H9 (cell line): ENCODE data around the gene EXOG. TPM values are rescaled to one million over a fixed set of nuclear protein-coding genes. Genes with fewer than 3 reads are reported as not detected.

Source experiments
- DNase-seq: peaks from one replicate; pipeline ENCODE4 v3.0.0-alpha.2; 2017
- H2AFZ ChIP-seq: one replicate; pipeline ENCODE4 v1.6.1; 2013; ENCODE audit warnings: mild to moderate bottlenecking, low read length, control low read depth, moderate library complexity
- H2AK5ac ChIP-seq: 2 replicates; pipeline ENCODE4 v1.6.1; 2013; ENCODE audit warnings: low read length, control low read depth, mixed read lengths; ENCODE audit not compliant: insufficient read length
- H2BK120ac ChIP-seq: one replicate; pipeline ENCODE4 v1.6.1; 2013; ENCODE audit warnings: low read depth, mild to moderate bottlenecking, low read length, control low read depth, inconsistent platforms; ENCODE audit not compliant: poor library complexity, severe bottlenecking
- H2BK12ac ChIP-seq: 2 replicates; pipeline ENCODE4 v1.6.1; 2013; ENCODE audit warnings: low read length, control low read depth, mixed read lengths, low read depth; ENCODE audit not compliant: insufficient read length
- H2BK15ac ChIP-seq: 2 replicates; pipeline ENCODE4 v1.6.1; 2013; ENCODE audit warnings: low read depth, low read length, control low read depth
- H2BK20ac ChIP-seq: one replicate; pipeline ENCODE4 v1.6.1; 2013; ENCODE audit warnings: low read depth, mild to moderate bottlenecking, low read length, control low read depth, inconsistent platforms; ENCODE audit not compliant: poor library complexity, severe bottlenecking
- H2BK5ac ChIP-seq: 2 replicates; pipeline ENCODE4 v1.6.1; 2013; ENCODE audit warnings: low read length, control low read depth, mixed read lengths; ENCODE audit not compliant: insufficient read length
- H3K14ac ChIP-seq: 2 replicates; pipeline ENCODE4 v1.6.1; 2013; ENCODE audit warnings: low read length, control low read depth; ENCODE audit not compliant: insufficient read depth
- H3K18ac ChIP-seq: 2 replicates; pipeline ENCODE4 v1.6.1; 2013; ENCODE audit warnings: low read depth, mild to moderate bottlenecking, mixed read lengths, low read length, control low read depth; ENCODE audit not compliant: insufficient read length
- H3K23ac ChIP-seq: 2 replicates; pipeline ENCODE4 v1.6.1; 2013; ENCODE audit warnings: low read length, control low read depth, mixed read lengths, low read depth; ENCODE audit not compliant: insufficient read length
- H3K23me2 ChIP-seq: 2 replicates; pipeline ENCODE4 v1.6.1; 2013; ENCODE audit warnings: low read depth, mild to moderate bottlenecking, mixed read lengths, low read length, control low read depth; ENCODE audit not compliant: insufficient read length, poor library complexity, severe bottlenecking
- H3K27ac ChIP-seq: 2 replicates; pipeline ENCODE4 v1.5.1; 2013; ENCODE audit warnings: low read length, control low read depth, mixed read lengths, low read depth; ENCODE audit not compliant: insufficient read length
- H3K27me3 ChIP-seq: 2 replicates; pipeline ENCODE4 v1.6.1; 2013; ENCODE audit warnings: low read length, control low read depth, inconsistent platforms; ENCODE audit not compliant: insufficient read depth
- H3K4ac ChIP-seq: 2 replicates; pipeline ENCODE4 v1.6.1; 2013; ENCODE audit warnings: low read depth, mild to moderate bottlenecking, control low read depth, inconsistent platforms, low read length, moderate library complexity
- H3K4me1 ChIP-seq: 2 replicates; pipeline ENCODE4 v1.6.1; 2013; ENCODE audit warnings: low read length, control low read depth, inconsistent platforms; ENCODE audit not compliant: insufficient read depth
- H3K4me2 ChIP-seq: 2 replicates; pipeline ENCODE4 v1.6.1; 2013; ENCODE audit warnings: low read length, control low read depth, mixed read lengths; ENCODE audit not compliant: insufficient read length, insufficient read depth
- H3K56ac ChIP-seq: 2 replicates; pipeline ENCODE4 v1.6.1; 2013; ENCODE audit warnings: low read depth, mild to moderate bottlenecking, mixed read lengths, low read length, control low read depth; ENCODE audit not compliant: insufficient read length
- H3K79me1 ChIP-seq: 2 replicates; pipeline ENCODE4 v1.6.1; 2013; ENCODE audit warnings: low read depth, mild to moderate bottlenecking, moderate library complexity, low read length, control low read depth, inconsistent platforms; ENCODE audit not compliant: insufficient read depth, poor library complexity, severe bottlenecking
- H3K79me2 ChIP-seq: 2 replicates; pipeline ENCODE4 v1.6.1; 2013; ENCODE audit warnings: low read length, control low read depth, inconsistent platforms; ENCODE audit not compliant: insufficient read depth
- H3K9ac ChIP-seq: 2 replicates; pipeline ENCODE4 v1.6.1; 2013; ENCODE audit warnings: low read length, control low read depth, mixed read lengths; ENCODE audit not compliant: insufficient read length; ENCODE audit errors: extremely low read depth
- H3K9me3 ChIP-seq: one replicate; pipeline ENCODE4 v1.6.1; 2013; ENCODE audit warnings: low read depth, low read length, inconsistent platforms; ENCODE audit not compliant: control insufficient read depth
- H3T11ph ChIP-seq: one replicate; pipeline ENCODE4 v1.6.1; 2013; ENCODE audit warnings: mild to moderate bottlenecking, low read length, control low read depth, inconsistent platforms
- H4K20me1 ChIP-seq: one replicate; pipeline ENCODE4 v1.6.1; 2013; ENCODE audit not compliant: control insufficient read depth, insufficient read length, insufficient read depth
- H4K5ac ChIP-seq: 2 replicates; pipeline ENCODE4 v1.6.1; 2013; ENCODE audit warnings: low read depth, mild to moderate bottlenecking, mixed read lengths, low read length, control low read depth; ENCODE audit not compliant: insufficient read length
- H4K8ac ChIP-seq: replicated peaks from 2 replicates; pipeline ENCODE4 v1.6.1; 2013; ENCODE audit warnings: low read length, control low read depth, mixed read lengths, low read depth; ENCODE audit not compliant: insufficient read length
- H4K91ac ChIP-seq: 2 replicates; pipeline ENCODE4 v1.6.1; 2013; ENCODE audit warnings: low read depth, mild to moderate bottlenecking, moderate library complexity, mixed read lengths, low read length, control low read depth; ENCODE audit not compliant: insufficient read length
- H3K27ac Mint-ChIP-seq, 3 experiments: 2 replicates in 2 of 3; 3 replicates in 1 of 3; pipeline ENCODE4 v1.8.0; 2020 to 2021; ENCODE audit warnings: mixed read lengths in 3 of 3, mild to moderate bottlenecking in 1 of 3, moderate library complexity in 1 of 3
- H3K27me3 Mint-ChIP-seq: 2 replicates; pipeline ENCODE4 v1.8.0; 2021; ENCODE audit warnings: low read depth, mild to moderate bottlenecking, moderate library complexity, mixed read lengths
- H3K36me3 Mint-ChIP-seq, 3 experiments: 2 replicates in 2 of 3; 3 replicates in 1 of 3; pipeline ENCODE4 v1.8.0; 2020 to 2021; ENCODE audit warnings: low read depth in 3 of 3, mixed read lengths in 3 of 3; ENCODE audit not compliant: insufficient read depth in 1 of 3
- H3K4me1 Mint-ChIP-seq, 2 experiments: 2 replicates each; pipeline ENCODE4 v1.8.0; 2020; ENCODE audit warnings: mixed read lengths in 2 of 2
- H3K4me3 Mint-ChIP-seq, 2 experiments: 2 replicates in 1 of 2; 3 replicates in 1 of 2; pipeline ENCODE4 v1.8.0; 2020 to 2021; ENCODE audit warnings: mild to moderate bottlenecking in 2 of 2, mixed read lengths in 2 of 2, moderate library complexity in 1 of 2
- H3K9me3 Mint-ChIP-seq, 2 experiments: 2 replicates in 1 of 2; 3 replicates in 1 of 2; pipeline ENCODE4 v1.8.0; 2020; ENCODE audit warnings: mild to moderate bottlenecking in 2 of 2, mixed read lengths in 2 of 2, moderate library complexity in 1 of 2
- WGBS: extraction: QIAGEN DNeasy Blood & Tissue Kit; methylation state at CpG from one replicate; pipeline ENCODE4 v1.1.7; 2013; ENCODE audit warnings: missing lambda C conversion rate, low lambda C conversion rate, mixed read lengths; ENCODE audit not compliant: insufficient read length; ENCODE audit errors: extremely low coverage; 5-methylcytosine and 5-hydroxymethylcytosine counted together
- total RNA-seq: library from RNA; stranded (reverse); gene quantifications from 2 replicates; pipeline ENCODE4 v1.2.1, GENCODE V29; 2021
- TF ChIP-seq, protein P1 (sequence below): fragments of 200-600 bp; sonication (generic); conservative IDR thresholded peaks from 3 replicates; pipeline ENCODE4 v1.8.0; 2021; ENCODE audit warnings: antibody characterized with exemption, mild to moderate bottlenecking

EXOG gene
- total RNA-seq, 1 experiment from 2014 or later, result 14.1 TPM

DNA sequence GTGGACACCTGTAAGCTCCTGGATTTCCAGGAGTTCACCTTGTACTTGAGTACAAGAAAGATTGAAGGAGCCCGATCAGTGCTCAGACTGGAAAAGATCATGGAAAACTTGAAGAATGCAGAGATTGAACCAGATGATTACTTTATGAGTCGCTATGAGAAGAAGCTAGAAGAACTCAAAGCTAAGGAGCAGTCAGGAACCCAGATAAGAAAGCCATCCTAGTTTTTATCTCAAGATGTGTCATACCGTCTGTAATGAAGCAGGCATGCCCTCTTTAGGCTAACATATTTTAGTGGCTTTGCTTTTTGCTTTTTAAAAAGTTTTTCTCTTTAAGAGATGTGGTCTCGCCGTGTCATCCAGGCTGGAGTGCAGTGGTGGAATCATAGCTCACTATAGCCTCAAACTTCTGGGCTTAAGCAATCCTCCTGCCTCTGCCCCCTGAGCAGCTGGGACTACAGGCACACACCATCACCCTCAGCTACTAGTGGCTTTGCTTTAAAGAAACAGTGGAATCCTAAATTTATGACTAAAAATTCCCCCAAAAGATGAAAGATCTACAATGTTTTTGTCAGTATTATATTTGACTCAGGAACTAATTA, 28.1 kb downstream of the EXOG start:
- H3K23ac ChIP-seq, result no peak overlapping the region
- no peak overlapping the region for H3K18ac ChIP-seq
- H3T11ph ChIP-seq, result no peak overlapping the region
- peaks cover 5% of the 10 kb centered on the region; the same call in 1 of the 2 replicates for H3K4me1 ChIP-seq
- Mint-ChIP-seq H3K27ac (no peak overlapping the region; a peak in 1 of 7 replicates), H3K9me3 (no peaks in the 10 kb centered on the region), H3K4me1 (peaks cover 21 to 22% of the 10 kb centered on the region in 2 experiments), H3K27me3 (no peaks in the 10 kb centered on the region), H3K4me3 (no peak overlapping the region), H3K36me3 (peaks cover 20 to 48% (median 26%) of the 10 kb centered on the region in 3 experiments)
- no peak overlapping the region for H3K4me2 ChIP-seq
- H4K20me1 ChIP-seq, result no peaks in the 10 kb centered on the region
- H3K79me2 ChIP-seq, result no peaks in the 10 kb centered on the region
- H2BK15ac ChIP-seq, result no peak overlapping the region
- no peak overlapping the region for H2AK5ac ChIP-seq
- no peak overlapping the region for H3K14ac ChIP-seq
- H3K27ac ChIP-seq, result no peak overlapping the region
- no peaks in the 10 kb centered on the region for H3K23me2 ChIP-seq
- WGBS, result no CpG with 5 or more reads among the region's 5 CpGs
- H3K27me3 ChIP-seq, result no peaks in the 10 kb centered on the region
- TF ChIP-seq, protein P1, sequence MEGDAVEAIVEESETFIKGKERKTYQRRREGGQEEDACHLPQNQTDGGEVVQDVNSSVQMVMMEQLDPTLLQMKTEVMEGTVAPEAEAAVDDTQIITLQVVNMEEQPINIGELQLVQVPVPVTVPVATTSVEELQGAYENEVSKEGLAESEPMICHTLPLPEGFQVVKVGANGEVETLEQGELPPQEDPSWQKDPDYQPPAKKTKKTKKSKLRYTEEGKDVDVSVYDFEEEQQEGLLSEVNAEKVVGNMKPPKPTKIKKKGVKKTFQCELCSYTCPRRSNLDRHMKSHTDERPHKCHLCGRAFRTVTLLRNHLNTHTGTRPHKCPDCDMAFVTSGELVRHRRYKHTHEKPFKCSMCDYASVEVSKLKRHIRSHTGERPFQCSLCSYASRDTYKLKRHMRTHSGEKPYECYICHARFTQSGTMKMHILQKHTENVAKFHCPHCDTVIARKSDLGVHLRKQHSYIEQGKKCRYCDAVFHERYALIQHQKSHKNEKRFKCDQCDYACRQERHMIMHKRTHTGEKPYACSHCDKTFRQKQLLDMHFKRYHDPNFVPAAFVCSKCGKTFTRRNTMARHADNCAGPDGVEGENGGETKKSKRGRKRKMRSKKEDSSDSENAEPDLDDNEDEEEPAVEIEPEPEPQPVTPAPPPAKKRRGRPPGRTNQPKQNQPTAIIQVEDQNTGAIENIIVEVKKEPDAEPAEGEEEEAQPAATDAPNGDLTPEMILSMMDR, result no peak
- H2BK12ac ChIP-seq, result no peak overlapping the region
- H2AFZ ChIP-seq, result no peak overlapping the region
- H4K5ac ChIP-seq, result no peak overlapping the region
- no peak overlapping the region for H4K91ac ChIP-seq
- no peak overlapping the region for H4K8ac ChIP-seq
- no peak overlapping the region for H2BK5ac ChIP-seq
- H3K79me1 ChIP-seq, result no peaks in the 10 kb centered on the region
- no peak overlapping the region for H3K56ac ChIP-seq
- no peaks in the 10 kb centered on the region for H3K9me3 ChIP-seq
- no peak overlapping the region for H2BK20ac ChIP-seq
- H3K9ac ChIP-seq, result no peak overlapping the region
- no peak overlapping the region for H2BK120ac ChIP-seq
- H3K4ac ChIP-seq, result no peak overlapping the region
- DNase-seq, result no peak
